Endothelial cell of umbilical vein (primary cell): ENCODE results near the gene DGKB. TPM values are rescaled to one million over a fixed set of nuclear protein-coding genes. Genes with fewer than 3 reads are reported as not detected.

Experiments
- BruUV-seq: library from RNA; stranded (reverse); fragments of 400-500 nt; replicated peaks from 2 replicates; lab custom pipeline; 2021; lab: Mats Ljungman, UMichigan
- CTCF ChIA-PET: fragments of 300-600, 350-600 bp; sonication (Branson Sonifier 250); formaldehyde crosslinking; loops from one replicate; lab custom pipeline; 2021; ENCODE audit warnings: antibody characterized with exemption, inconsistent platforms; lab: Charles Lee
- POLR2A ChIA-PET: fragments of 300-600, 350-600 bp; sonication (Branson Sonifier 250); formaldehyde crosslinking; loops from one replicate; lab custom pipeline; 2021; ENCODE audit warnings: antibody characterized with exemption, inconsistent platforms; lab: Charles Lee
- DNase-seq: peaks from one replicate; pipeline ENCODE4 v3.0.0-alpha.2; 2011; ENCODE audit warnings: low read depth, low spot score
- FAIRE-seq: peaks from 2 replicates; lab custom pipeline; 2011; peaks lifted over from hg19 to GRCh38; lab: Jason Lieb, UNC
- H2AFZ ChIP-seq: 2 replicates; pipeline ENCODE4 v1.6.0; 2012; ENCODE audit warnings: low read depth, low read length, control low read depth, inconsistent platforms
- H3K27ac ChIP-seq: 2 replicates; pipeline ENCODE4 v1.5.1; 2011; ENCODE audit warnings: low read depth, mild to moderate bottlenecking, control low read depth, low read length, moderate library complexity; ENCODE audit not compliant: insufficient read depth
- H3K27me3 ChIP-seq, 2 experiments: 2 replicates each; pipeline versions ENCODE4 v1.6.0 to v1.6.1; 2011; ENCODE audit warnings: low read length in 2 of 2, mixed read lengths in 1 of 2; ENCODE audit not compliant: control insufficient read depth in 2 of 2, insufficient read depth in 2 of 2
- H3K36me3 ChIP-seq, 2 experiments: 2 replicates in 1 of 2; 3 replicates in 1 of 2; pipeline ENCODE4 v1.5.1; 2011; ENCODE audit warnings: low read length in 2 of 2, mild to moderate bottlenecking in 1 of 2, moderate library complexity in 1 of 2; ENCODE audit not compliant: control insufficient read depth in 2 of 2, insufficient read depth in 2 of 2; ENCODE audit errors: extremely low read depth in 1 of 2
- H3K4me1 ChIP-seq: 3 replicates; pipeline ENCODE4 v1.5.1; 2011; ENCODE audit warnings: mild to moderate bottlenecking, low read length; ENCODE audit not compliant: control insufficient read depth, insufficient read depth; ENCODE audit errors: extremely low read depth
- H3K4me2 ChIP-seq: 2 replicates; pipeline ENCODE4 v1.6.1; 2011; ENCODE audit warnings: low read length, control low read depth, mixed read lengths; ENCODE audit not compliant: insufficient read depth
- H3K4me3 ChIP-seq, 3 experiments: fragments of 200-600 bp in 1 of 3; sonication (generic), shearing (Covaris generic) in 1 of 3; replicated peaks in 1 of 3; 2 replicates each; pipeline ENCODE4 v1.5.1; 2011 to 2016; ENCODE audit warnings: control low read depth in 3 of 3, low read length in 3 of 3, mild to moderate bottlenecking in 2 of 3, inconsistent platforms in 1 of 3, low read depth in 1 of 3, moderate library complexity in 1 of 3; ENCODE audit not compliant: insufficient read depth in 1 of 3
- H3K79me2 ChIP-seq: 2 replicates; pipeline ENCODE4 v1.6.0; 2012; ENCODE audit warnings: low read length, inconsistent platforms; ENCODE audit not compliant: control insufficient read depth, insufficient read depth
- H3K9ac ChIP-seq: replicated peaks from 2 replicates; pipeline ENCODE3; 2011; ENCODE audit warnings: low read length, control low read depth; ENCODE audit not compliant: insufficient read depth; ENCODE audit errors: extremely low read depth
- H3K9me1 ChIP-seq: replicated peaks from 3 replicates; pipeline ENCODE4 v1.6.0; 2011; ENCODE audit warnings: mild to moderate bottlenecking, low read length; ENCODE audit not compliant: control insufficient read depth, insufficient read depth; ENCODE audit errors: extremely low read depth
- H3K9me3 ChIP-seq: replicated peaks from 2 replicates; pipeline ENCODE4 v1.5.1; 2012; ENCODE audit warnings: low read length, inconsistent platforms; ENCODE audit not compliant: control insufficient read depth, insufficient read depth
- H4K20me1 ChIP-seq: replicated peaks from 2 replicates; pipeline ENCODE3; 2011; ENCODE audit warnings: mild to moderate bottlenecking, low read length; ENCODE audit not compliant: control insufficient read depth, insufficient read depth; ENCODE audit errors: extremely low read depth
- FOS ChIP-seq: IDR thresholded peaks from 2 replicates; pipeline ENCODE4 v1.6.1; 2011; ENCODE audit warnings: mild to moderate bottlenecking, low read length, moderate library complexity, borderline replicate concordance; ENCODE audit not compliant: insufficient read depth
- JUN ChIP-seq: IDR thresholded peaks from 2 replicates; pipeline ENCODE4 v1.6.1; 2011; ENCODE audit warnings: borderline replicate concordance, low read depth; ENCODE audit not compliant: insufficient read length, insufficient read depth
- POLR2A ChIP-seq: IDR thresholded peaks from 2 replicates; pipeline ENCODE4 v1.6.1; 2012; ENCODE audit warnings: low read depth, mild to moderate bottlenecking, control low read depth, low read length
- POLR2AphosphoS5 ChIP-seq: IDR thresholded peaks from 2 replicates; pipeline ENCODE4 v1.6.1; 2012; ENCODE audit warnings: low read depth, mild to moderate bottlenecking, control low read depth, low read length, moderate library complexity; ENCODE audit not compliant: insufficient read depth
- dilution Hi-C: fragments of 300-500 bp; cut with MboI; formaldehyde crosslinking; loops from one replicate; pipeline ENCODE4 v1.15.0; 2019; ENCODE audit warnings: low sequenced_read_pairs; ENCODE audit not compliant: extremely low pct_ligation_motif_present
- intact Hi-C: fragments of 100-400 bp; cut with micrococcal nuclease; formaldehyde crosslinking; loops from one replicate; pipeline ENCODE4 v1.10.0; 2022
- polyA plus RNA-seq, 4 experiments: library from polyadenylated mRNA; depleted of rRNA in 3 of 4; stranded (reverse) in 3 of 4; unstranded in 1 of 4; fragments of >200 nt; gene quantifications; 2 replicates each; pipeline versions ENCODE4 v1.2.1 to v1.2.3, GENCODE V29; 2011 to 2012; ENCODE audit warnings: missing spikeins in 1 of 4
- total RNA-seq: library from RNA; stranded (reverse); gene quantifications from 2 replicates; pipeline ENCODE4 v1.2.3, GENCODE V29; 2021
- TF ChIP-seq, protein P1 (sequence below), 2 donors: IDR thresholded peaks; 1 replicate in 1 of 2; 2 replicates in 1 of 2; pipeline ENCODE4 v1.5.1; 2011; ENCODE audit warnings: low read length in 2 of 2, mild to moderate bottlenecking in 2 of 2, moderate library complexity in 2 of 2, control low read depth in 1 of 2, inconsistent platforms in 1 of 2, low read depth in 1 of 2; ENCODE audit not compliant: insufficient read depth in 1 of 2; ENCODE audit errors: extremely low read depth in 1 of 2
- TF ChIP-seq, protein P2 (sequence below): IDR thresholded peaks from 2 replicates; pipeline ENCODE4 v1.6.1; 2011; ENCODE audit not compliant: insufficient read depth, insufficient read length

Gene DGKB
- total and polyA plus RNA-seq, 2 donors (not counting 3 experiments of a cell fraction or from before 2014, with no cell fraction given): not detected

DNA sequence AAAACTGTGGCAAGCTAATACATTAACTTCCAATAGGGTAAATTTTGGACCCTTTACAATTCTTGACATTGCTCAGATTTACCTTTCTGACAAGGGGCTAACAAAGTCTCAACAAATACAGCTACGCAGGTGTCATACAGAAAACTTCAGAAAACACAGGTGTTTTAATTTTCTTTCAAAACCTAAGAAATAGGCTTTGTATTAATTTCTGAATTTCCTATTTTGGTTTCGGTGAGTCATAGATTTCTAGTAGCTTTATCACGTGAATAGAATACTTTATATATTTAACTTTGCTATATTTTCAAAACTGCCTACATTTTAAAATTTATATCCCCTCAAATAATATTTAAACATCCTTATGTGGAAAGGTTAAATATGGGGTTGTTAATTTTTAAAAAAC, 215.3 kb downstream of the DGKB start:
- Histone ChIP-seq H3K4me3 (no peak overlapping the region), H3K9me1 (peaks cover 2% of the 10 kb centered on the region), H3K9me3 (no peaks in the 10 kb centered on the region), H3K27me3 (no peaks in the 10 kb centered on the region), H3K27ac (no peak overlapping the region), H2AFZ (no peak overlapping the region), H3K4me2 (peak overlapping the region; percentile 42), H3K4me1 (peaks cover 8% of the 10 kb centered on the region), H4K20me1 (no peaks in the 10 kb centered on the region), H3K9ac (no peak overlapping the region), H3K79me2 (no peaks in the 10 kb centered on the region), H3K36me3 (no peaks in the 10 kb centered on the region)
- POLR2A ChIA-PET: no interaction called here
- CTCF ChIA-PET: interaction anchor here (0.8 to 1.6 kb wide), 10 partner anchors 9 to 1412 kb away, joined by 3 to 18 read pairs (median 4); no protein-coding TSS in a partner anchor
- BruUV-seq: no TSS peak
- DNase-seq (no peak), FAIRE-seq (no peak)
- TF ChIP-seq JUN (no peak), POLR2AphosphoS5 (no peak), POLR2A (no peak), FOS (no peak)
- TF ChIP-seq, protein P1, sequence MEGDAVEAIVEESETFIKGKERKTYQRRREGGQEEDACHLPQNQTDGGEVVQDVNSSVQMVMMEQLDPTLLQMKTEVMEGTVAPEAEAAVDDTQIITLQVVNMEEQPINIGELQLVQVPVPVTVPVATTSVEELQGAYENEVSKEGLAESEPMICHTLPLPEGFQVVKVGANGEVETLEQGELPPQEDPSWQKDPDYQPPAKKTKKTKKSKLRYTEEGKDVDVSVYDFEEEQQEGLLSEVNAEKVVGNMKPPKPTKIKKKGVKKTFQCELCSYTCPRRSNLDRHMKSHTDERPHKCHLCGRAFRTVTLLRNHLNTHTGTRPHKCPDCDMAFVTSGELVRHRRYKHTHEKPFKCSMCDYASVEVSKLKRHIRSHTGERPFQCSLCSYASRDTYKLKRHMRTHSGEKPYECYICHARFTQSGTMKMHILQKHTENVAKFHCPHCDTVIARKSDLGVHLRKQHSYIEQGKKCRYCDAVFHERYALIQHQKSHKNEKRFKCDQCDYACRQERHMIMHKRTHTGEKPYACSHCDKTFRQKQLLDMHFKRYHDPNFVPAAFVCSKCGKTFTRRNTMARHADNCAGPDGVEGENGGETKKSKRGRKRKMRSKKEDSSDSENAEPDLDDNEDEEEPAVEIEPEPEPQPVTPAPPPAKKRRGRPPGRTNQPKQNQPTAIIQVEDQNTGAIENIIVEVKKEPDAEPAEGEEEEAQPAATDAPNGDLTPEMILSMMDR (IDR thresholded peaks at IDR 0.05; ENCODE audit: extremely low read depth in 1 of 2, insufficient read depth in 1 of 2, low read depth in 1 of 2, low read length in 2 of 2): no peak
- TF ChIP-seq, protein P2, sequence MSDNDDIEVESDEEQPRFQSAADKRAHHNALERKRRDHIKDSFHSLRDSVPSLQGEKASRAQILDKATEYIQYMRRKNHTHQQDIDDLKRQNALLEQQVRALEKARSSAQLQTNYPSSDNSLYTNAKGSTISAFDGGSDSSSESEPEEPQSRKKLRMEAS: no peak
- dilution Hi-C loops: no loop called here
- intact Hi-C loops: no loop called here
